ENCODE results near the gene COL9A3. TPM values are rescaled to one million over a fixed set of nuclear protein-coding genes. Genes with fewer than 3 reads are reported as not detected.

COL9A3 gene
- total RNA-seq, 2 experiments from 2014 or later: not detected

DNA sequence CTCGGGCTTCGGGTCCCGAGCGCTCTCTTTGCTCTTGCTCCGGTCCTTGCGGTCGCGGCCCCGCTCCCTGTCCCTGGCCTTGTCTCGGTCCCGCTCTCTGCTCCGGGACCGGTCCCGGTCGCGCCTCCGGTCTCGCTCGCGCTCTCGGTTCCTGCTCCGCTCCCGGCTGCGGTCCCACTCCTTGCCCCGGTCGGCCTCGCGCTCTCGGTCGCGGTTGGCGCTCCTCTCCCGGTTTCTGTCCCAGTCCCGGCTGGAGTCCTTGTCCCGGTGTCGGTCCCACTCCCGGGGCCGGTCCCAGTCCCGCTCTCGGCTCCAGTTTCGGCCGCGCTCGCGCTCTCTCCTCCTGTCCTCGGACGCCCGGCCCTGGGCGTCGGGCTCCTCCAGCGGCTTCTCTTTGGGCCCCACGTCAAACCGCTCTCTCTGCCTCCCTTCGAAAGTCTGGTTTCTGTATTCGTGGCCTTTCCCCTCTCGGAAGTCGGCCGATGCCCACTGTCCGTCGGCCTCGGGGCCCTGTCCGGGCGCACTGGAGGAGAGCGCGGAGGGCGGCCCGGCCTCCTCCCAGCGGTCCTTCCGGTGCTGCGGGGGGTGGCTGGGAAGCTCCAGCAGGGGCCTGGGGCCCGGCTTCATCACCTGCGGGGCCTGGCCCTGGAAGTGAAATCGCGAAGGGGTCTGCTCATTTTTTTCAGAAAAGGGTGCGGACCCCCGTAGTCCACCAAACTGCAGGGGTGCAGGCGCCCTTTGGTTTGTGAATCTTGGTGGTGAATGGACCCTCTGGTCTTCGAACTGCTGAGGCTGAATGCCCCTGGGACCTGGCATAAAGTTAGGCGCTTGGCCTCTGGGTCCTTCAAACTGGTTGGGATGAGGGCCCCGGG, 62.7 kb downstream of the COL9A3 start:
- CTCF ChIA-PET: interaction anchor here (1.1 kb wide), 1 partner anchor 56 kb away, joined by 3 read pairs; no protein-coding TSS in a partner anchor
- POLR2A ChIA-PET: no interaction called here
- H3K4me3 Mint-ChIP-seq: no peak overlapping the region
- TF ChIP-seq, protein P1, sequence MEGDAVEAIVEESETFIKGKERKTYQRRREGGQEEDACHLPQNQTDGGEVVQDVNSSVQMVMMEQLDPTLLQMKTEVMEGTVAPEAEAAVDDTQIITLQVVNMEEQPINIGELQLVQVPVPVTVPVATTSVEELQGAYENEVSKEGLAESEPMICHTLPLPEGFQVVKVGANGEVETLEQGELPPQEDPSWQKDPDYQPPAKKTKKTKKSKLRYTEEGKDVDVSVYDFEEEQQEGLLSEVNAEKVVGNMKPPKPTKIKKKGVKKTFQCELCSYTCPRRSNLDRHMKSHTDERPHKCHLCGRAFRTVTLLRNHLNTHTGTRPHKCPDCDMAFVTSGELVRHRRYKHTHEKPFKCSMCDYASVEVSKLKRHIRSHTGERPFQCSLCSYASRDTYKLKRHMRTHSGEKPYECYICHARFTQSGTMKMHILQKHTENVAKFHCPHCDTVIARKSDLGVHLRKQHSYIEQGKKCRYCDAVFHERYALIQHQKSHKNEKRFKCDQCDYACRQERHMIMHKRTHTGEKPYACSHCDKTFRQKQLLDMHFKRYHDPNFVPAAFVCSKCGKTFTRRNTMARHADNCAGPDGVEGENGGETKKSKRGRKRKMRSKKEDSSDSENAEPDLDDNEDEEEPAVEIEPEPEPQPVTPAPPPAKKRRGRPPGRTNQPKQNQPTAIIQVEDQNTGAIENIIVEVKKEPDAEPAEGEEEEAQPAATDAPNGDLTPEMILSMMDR (IDR thresholded peaks at IDR 0.05): no peak
- ATAC-seq (no peak), DNase-seq (no peak)
- no peaks in the 10 kb centered on the region for H3K27me3 Mint-ChIP-seq
- intact Hi-C loops (cut with micrococcal nuclease): no loop called here
- peaks cover 3% of the 10 kb centered on the region for H3K36me3 Mint-ChIP-seq (ENCODE audit: low read depth)
- peaks cover 8% of the 10 kb centered on the region for H3K4me1 Mint-ChIP-seq (ENCODE audit: low read depth)
- no peaks in the 10 kb centered on the region for H3K9me3 Mint-ChIP-seq
- H3K27ac Mint-ChIP-seq: no peak overlapping the region

DNA sequence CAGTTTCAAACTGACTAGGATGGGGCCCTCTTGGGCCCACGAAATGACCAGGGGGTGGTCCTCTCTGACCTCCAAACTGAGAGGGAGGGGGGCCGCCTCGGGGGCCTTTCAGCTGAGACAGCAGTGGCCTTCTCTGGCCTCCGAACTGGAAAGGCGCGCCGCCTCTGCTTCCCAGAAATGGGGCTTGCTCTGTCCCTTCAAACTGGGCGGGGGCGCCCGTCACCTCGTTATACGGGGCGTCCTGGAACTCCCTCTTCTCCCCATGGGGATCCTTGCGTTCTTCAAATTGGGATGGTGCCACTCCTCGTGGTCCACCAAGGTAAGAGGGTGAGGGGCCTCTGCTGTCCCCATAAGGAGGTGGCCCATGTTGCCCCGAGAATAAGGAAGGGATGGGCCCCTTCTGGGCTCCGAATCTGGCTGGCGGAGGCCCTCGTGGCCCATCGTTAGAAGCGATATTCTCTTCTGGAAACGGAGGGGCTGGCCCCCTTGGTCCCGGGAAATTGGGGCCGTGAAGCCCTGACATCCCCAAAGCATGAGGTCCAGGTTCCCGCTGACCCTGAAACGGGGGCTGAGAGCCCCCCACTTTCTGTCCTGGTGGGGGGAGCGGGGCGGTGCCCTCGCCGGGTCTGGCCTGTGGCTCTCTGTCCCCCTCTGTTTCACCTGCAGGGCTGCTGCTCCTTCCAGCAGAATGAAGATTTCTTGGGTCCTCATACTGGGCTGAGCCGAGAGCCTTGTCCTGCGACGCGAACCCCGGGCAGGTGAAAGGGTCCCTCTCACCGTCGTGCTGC, 63.5 kb downstream of the COL9A3 start:
- peaks cover 5% of the 10 kb centered on the region for H3K4me1 Mint-ChIP-seq (ENCODE audit: low read depth)
- CTCF ChIA-PET: no interaction called here
- no peak overlapping the region for H3K27ac Mint-ChIP-seq
- no peaks in the 10 kb centered on the region for H3K9me3 Mint-ChIP-seq
- ATAC-seq (no peak), DNase-seq (no peak)
- intact Hi-C loops (cut with micrococcal nuclease): no loop called here
- no peaks in the 10 kb centered on the region for H3K27me3 Mint-ChIP-seq
- POLR2A ChIA-PET: no interaction called here
- peaks cover 3% of the 10 kb centered on the region for H3K36me3 Mint-ChIP-seq (ENCODE audit: low read depth)
- TF ChIP-seq, protein P1 (IDR thresholded peaks at IDR 0.05): no peak
- H3K4me3 Mint-ChIP-seq: no peak overlapping the region

DNA sequence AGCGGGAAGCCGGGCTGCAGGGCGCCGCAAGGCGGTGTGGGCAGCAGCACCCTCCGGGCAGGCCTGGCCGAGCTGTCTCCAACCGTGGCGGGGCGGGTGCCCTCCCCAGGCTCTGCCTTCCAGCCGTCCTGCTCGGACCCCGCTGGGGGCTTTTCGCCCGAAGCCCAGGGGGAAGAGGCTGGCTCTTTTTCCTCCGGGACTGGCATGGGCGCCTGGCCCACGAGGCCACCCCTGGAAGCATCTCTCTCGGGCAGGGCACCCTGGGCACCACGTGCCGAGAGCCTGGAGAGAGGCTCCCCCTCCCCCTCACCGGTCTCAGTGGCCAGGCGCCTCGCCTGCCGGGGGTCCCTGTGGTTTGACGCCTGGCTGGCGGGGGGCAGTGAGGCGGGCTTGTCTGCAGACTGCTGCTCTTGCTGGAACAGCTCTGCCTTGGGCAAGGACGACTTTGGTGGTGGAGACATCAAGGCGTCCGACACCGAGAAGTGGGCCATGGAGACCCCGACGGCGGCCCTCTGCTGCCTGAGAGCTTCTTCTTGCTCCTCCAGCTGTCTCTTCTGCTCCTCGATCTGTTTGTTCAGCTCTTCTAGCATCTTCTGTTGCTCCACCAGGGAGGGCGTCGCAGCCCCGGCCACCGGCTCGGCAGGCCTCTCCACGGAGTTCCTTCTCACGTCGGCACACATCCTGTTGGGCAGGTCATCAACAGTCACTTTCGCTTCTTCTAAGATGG, 64.2 kb downstream of the COL9A3 start:
- peaks cover 2% of the 10 kb centered on the region for H3K4me1 Mint-ChIP-seq (ENCODE audit: low read depth)
- TF ChIP-seq, protein P1 (IDR thresholded peaks at IDR 0.05): no peak
- no peaks in the 10 kb centered on the region for H3K27me3 Mint-ChIP-seq
- no peak overlapping the region for H3K27ac Mint-ChIP-seq
- peaks cover 3% of the 10 kb centered on the region for H3K36me3 Mint-ChIP-seq (ENCODE audit: low read depth)
- H3K4me3 Mint-ChIP-seq: no peak overlapping the region
- ATAC-seq (no peak), DNase-seq (no peak)
- intact Hi-C loops (cut with micrococcal nuclease): no loop called here
- H3K9me3 Mint-ChIP-seq: no peaks in the 10 kb centered on the region
- ChIA-PET CTCF (no interaction called here), POLR2A (no interaction called here)

DNA sequence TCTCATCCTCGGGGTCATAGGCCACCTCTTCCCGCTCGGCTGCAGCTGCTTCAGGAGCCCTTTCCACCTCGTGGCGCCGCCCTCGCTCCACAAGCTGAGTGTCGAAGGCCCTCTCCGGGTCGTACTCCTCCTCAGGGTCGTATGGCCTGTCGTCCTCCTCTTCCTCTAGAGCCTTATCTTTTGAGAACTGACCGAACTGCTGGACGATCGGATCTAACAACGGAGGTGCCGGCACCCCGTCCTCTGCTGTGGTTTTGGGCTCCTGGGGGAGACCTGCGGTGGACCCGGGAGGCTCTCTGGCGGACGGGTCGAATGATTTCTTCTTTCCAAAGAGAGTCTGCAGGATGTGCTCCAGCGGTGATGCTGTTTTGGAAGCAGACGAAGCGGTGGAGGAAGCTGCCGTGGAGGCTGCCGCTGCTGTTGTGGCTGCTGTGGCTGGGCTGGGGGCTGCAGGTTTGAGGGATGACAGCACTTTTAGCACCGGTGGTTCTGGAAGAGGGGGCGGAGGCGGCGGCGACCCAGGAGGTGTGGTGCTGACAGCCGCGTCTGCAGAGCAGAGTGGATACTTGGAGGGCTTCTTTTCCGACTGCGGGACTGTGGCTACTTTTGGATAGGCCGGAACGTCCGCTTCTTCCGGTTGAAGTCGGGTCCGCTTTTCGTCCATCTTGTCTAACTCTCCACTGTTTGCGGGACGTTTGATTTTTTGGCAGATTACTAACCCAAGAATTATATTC, 65.0 kb downstream of the COL9A3 start:
- H3K4me3 Mint-ChIP-seq: no peak overlapping the region
- no peaks in the 10 kb centered on the region for H3K27me3 Mint-ChIP-seq
- TF ChIP-seq, protein P1 (IDR thresholded peaks at IDR 0.05): no peak
- ATAC-seq (no peak), DNase-seq (no peak)
- H3K27ac Mint-ChIP-seq: no peak overlapping the region
- intact Hi-C loops (cut with micrococcal nuclease): no loop called here
- CTCF ChIA-PET: interaction anchor here (0.7 kb wide), 1 partner anchor 26 kb away, joined by 3 read pairs; no protein-coding TSS in a partner anchor
- peaks cover 3% of the 10 kb centered on the region for H3K36me3 Mint-ChIP-seq (ENCODE audit: low read depth)
- H3K4me1 Mint-ChIP-seq (ENCODE audit: low read depth): peaks cover 2% of the 10 kb centered on the region
- H3K9me3 Mint-ChIP-seq: no peaks in the 10 kb centered on the region
- POLR2A ChIA-PET: no interaction called here

Data from activated CD8-positive, alpha-beta T cell treated with anti-CD3 and anti-CD28 coated beads for 36 hours (primary cell).